Subcutaneous abdominal adipose tissue (tissue), 5 donors: Measurements from ENCODE around the gene U2AF2.

ENCODE experiments used
- H3K27ac ChIP-seq: one replicate; pipeline ENCODE4 v1.7.0; 2013; ENCODE audit warnings: low read depth, mild to moderate bottlenecking, inconsistent platforms, low read length, moderate library complexity
- H3K27me3 ChIP-seq, 5 donors: one replicate each; pipeline ENCODE4 v1.7.0; 2013; ENCODE audit warnings: low read length in 5 of 5, inconsistent platforms in 1 of 5; ENCODE audit not compliant: control insufficient read depth in 5 of 5, insufficient read depth in 4 of 5
- H3K36me3 ChIP-seq, 5 donors: one replicate each; pipeline ENCODE4 v1.7.0; 2013; ENCODE audit warnings: low read length in 5 of 5; ENCODE audit not compliant: control insufficient read depth in 5 of 5, insufficient read depth in 5 of 5
- H3K4me1 ChIP-seq, 5 donors: one replicate each; pipeline ENCODE4 v1.7.0; 2013; ENCODE audit warnings: low read length in 5 of 5, mild to moderate bottlenecking in 3 of 5, moderate library complexity in 1 of 5; ENCODE audit not compliant: control insufficient read depth in 5 of 5, insufficient read depth in 5 of 5
- H3K4me3 ChIP-seq, 5 donors: one replicate each; pipeline ENCODE4 v1.7.0; 2013; ENCODE audit warnings: low read length in 5 of 5, low read depth in 1 of 5
- H3K9ac ChIP-seq, 5 donors: one replicate each; pipeline ENCODE4 v1.7.0; 2013; ENCODE audit warnings: low read length in 5 of 5, mild to moderate bottlenecking in 4 of 5, moderate library complexity in 3 of 5
- H3K9me3 ChIP-seq, 5 donors: one replicate each; pipeline ENCODE4 v1.7.0; 2013; ENCODE audit warnings: low read length in 5 of 5; ENCODE audit not compliant: control insufficient read depth in 5 of 5
- donor health status: healthy.
- donor health status: healthy.
- donor health status: healthy.
- donor health status: healthy.
- donor health status: healthy.

U2AF2 gene

DNA sequence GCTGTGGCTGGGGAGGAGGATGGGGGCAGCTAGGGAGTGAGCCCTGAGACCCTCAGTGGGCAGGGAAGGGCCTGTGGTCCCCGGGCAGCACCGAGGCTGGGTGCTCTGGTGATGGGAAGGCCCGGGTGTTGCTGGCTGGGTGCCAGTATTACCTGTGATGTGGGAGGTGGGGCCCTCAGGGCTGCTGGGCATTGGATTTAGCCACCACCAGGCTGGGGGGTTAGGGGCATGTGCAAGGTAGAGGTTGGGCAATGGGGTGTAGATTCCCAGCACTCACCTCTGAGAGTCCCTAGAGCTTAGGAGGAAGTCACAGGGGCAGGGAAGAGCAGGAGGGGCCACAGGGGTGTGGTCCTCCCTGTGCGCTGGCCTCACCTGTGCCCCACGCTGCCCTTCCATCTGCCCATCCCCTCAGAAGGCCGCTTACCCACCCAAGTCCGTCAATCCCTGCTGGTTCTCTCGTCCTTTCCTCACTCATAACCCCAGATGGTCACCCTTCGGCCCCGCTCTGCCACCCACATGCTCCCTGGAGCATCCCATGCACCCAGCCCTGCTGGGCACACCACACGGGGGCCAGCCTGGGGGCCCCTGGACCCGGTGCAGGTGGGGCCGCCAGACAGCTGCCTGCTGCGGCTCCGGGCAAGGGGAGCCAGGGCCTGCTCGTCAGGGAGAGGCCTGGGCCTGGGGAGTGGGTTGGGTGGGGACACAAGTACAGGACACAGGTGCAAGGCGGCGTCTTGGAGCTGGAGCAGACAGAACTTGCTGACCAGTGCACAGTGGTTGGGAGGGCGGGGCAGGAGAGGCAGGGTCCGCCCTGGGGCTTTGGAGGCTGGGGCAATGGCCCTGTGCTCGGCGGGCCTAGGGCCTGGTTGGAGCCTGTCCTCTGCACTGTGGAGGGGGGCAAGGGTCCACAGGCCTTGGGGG, 32.7 kb downstream of the U2AF2 start:
- peaks cover 0 to 92% (median 77%) of the 10 kb centered on the region in 5 donors for H3K36me3 ChIP-seq
- H3K9ac ChIP-seq: no peak overlapping the region
- H3K27ac ChIP-seq: no peak overlapping the region
- H3K27me3 ChIP-seq: no peaks in the 10 kb centered on the region
- no peaks in the 10 kb centered on the region for H3K4me1 ChIP-seq
- H3K4me3 ChIP-seq: no peak overlapping the region
- H3K9me3 ChIP-seq: no peaks in the 10 kb centered on the region

GRCh38 chr19:55688422-55689218, 33.8 kb downstream of the U2AF2 start:
- H3K36me3 ChIP-seq: peaks cover 0 to 96% (median 83%) of the 10 kb centered on the region in 5 donors
- H3K9me3 ChIP-seq: no peaks in the 10 kb centered on the region
- H3K27ac ChIP-seq: no peak overlapping the region
- no peaks in the 10 kb centered on the region for H3K27me3 ChIP-seq
- no peak overlapping the region for H3K9ac ChIP-seq
- no peaks in the 10 kb centered on the region for H3K4me1 ChIP-seq
- no peak overlapping the region for H3K4me3 ChIP-seq

GRCh38 chr19:55689411-55690108, 34.7 kb downstream of the U2AF2 start:
- no peaks in the 10 kb centered on the region for H3K9me3 ChIP-seq
- H3K36me3 ChIP-seq: peaks cover 0 to 96% (median 83%) of the 10 kb centered on the region in 5 donors
- no peaks in the 10 kb centered on the region for H3K27me3 ChIP-seq
- H3K9ac ChIP-seq: no peak overlapping the region
- no peaks in the 10 kb centered on the region for H3K4me1 ChIP-seq
- no peak overlapping the region for H3K4me3 ChIP-seq
- H3K27ac ChIP-seq: no peak overlapping the region

DNA sequence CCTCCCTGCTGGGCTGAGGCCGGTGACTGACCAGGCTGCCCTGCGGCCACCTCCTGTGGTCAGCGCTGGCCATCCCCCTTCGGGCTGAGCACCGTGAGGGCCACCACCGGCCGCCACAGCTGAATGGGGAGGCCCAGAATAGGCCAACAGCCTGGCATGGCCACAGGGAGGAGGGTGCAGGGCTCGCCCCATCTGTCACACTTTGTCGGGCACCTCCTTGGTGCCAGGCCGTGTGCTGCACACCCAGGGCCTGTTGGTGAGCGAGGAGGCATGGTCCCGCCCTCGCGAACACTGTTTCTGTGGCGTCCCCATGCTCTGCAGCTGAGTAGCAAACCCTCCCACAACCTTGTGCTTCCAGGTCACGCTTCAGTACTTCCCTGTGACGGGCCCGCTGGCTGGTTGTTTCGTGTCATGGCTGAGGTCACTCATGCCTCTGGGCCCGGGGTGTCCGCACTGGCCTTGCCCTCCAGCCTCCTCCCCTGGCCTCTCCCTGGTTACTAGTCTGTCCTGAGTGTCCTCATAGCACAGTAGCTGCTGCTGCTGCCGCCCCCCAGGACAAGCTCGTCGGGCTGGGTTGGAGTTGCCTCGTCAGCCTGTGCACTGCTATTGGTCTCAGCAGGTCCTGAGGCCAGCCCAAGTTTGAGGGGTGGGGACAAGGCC, 35.4 kb downstream of the U2AF2 start:
- H3K9me3 ChIP-seq: no peaks in the 10 kb centered on the region
- no peak overlapping the region for H3K4me3 ChIP-seq
- H3K36me3 ChIP-seq: peaks cover 0 to 96% (median 86%) of the 10 kb centered on the region in 5 donors
- no peaks in the 10 kb centered on the region for H3K27me3 ChIP-seq
- no peaks in the 10 kb centered on the region for H3K4me1 ChIP-seq
- no peak overlapping the region for H3K27ac ChIP-seq
- H3K9ac ChIP-seq: no peak overlapping the region

GRCh38 chr19:55690769-55691545, 36.1 kb downstream of the U2AF2 start:
- Histone ChIP-seq H3K9me3 (no peaks in the 10 kb centered on the region), H3K4me1 (peaks cover 0 to 2% (median 0%) of the 10 kb centered on the region in 5 donors), H3K4me3 (no peak overlapping the region), H3K36me3 (peaks cover 0 to 96% (median 86%) of the 10 kb centered on the region in 5 donors), H3K27me3 (no peaks in the 10 kb centered on the region), H3K27ac (no peak overlapping the region), H3K9ac (no peak overlapping the region)

- Histone ChIP-seq H3K27me3 (no peaks in the 10 kb centered on the region), H3K4me1 (peaks cover 0 to 2% (median 0%) of the 10 kb centered on the region in 5 donors), H3K9me3 (no peaks in the 10 kb centered on the region), H3K27ac (no peak overlapping the region), H3K36me3 (peaks cover 0 to 96% (median 88%) of the 10 kb centered on the region in 5 donors), H3K4me3 (no peak overlapping the region), H3K9ac (no peak overlapping the region)
Observed at GRCh38 chr19:55691561-55692481, 37.0 kb downstream of the U2AF2 start.

GRCh38 chr19:55692681-55693081, 37.8 kb downstream of the U2AF2 start:
- Histone ChIP-seq H3K9me3 (no peaks in the 10 kb centered on the region), H3K9ac (no peak overlapping the region), H3K27me3 (no peaks in the 10 kb centered on the region), H3K27ac (no peak overlapping the region), H3K4me1 (peaks cover 0 to 2% (median 0%) of the 10 kb centered on the region in 5 donors), H3K36me3 (peaks cover 0 to 97% (median 92%) of the 10 kb centered on the region in 5 donors), H3K4me3 (no peak overlapping the region)

DNA sequence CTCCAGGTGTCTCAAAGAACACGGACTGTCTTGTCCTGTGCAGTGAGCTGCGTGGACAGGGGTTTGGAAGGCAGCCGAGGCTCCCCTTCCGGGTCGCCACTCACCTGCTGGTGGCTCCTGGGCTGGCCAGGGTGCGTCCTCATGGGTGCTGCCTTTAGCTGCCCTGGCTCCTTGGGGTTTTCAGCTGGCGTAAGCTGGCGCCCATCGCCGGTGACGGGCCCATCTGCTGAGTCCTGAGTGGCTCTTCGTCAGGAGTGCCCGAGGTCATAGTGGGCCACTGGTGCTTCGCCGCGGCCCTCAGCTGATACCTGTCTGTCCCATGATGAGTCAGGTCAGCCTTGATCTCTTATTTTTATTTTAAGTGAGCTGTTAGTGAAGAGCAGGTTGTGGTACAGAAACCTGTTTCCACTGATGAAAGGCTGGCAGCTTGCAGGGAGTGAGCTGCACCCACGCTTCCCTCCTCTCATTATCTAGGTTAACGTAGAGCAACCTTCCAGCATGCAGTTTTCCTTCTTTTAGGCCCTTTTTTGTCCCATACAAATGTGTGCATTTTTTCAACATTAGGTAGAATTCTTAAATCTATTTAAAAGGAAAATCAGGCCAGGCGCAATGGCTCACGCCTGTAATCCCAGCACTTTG, 38.6 kb downstream of the U2AF2 start:
- no peak overlapping the region for H3K27ac ChIP-seq
- peaks cover 0 to 97% (median 86%) of the 10 kb centered on the region in 5 donors for H3K36me3 ChIP-seq

More for the DNA sequence above, 38.6 kb downstream of the U2AF2 start:
- peaks cover 0 to 2% (median 0%) of the 10 kb centered on the region in 5 donors for H3K4me1 ChIP-seq
- H3K27me3 ChIP-seq: no peaks in the 10 kb centered on the region
- no peaks in the 10 kb centered on the region for H3K9me3 ChIP-seq
- H3K9ac ChIP-seq: no peak overlapping the region
- no peak overlapping the region for H3K4me3 ChIP-seq
